ENCODE measurements around the gene ECM1.

- TF ChIP-seq POLR2AphosphoS5 (IDR thresholded peaks at IDR 0.05; ENCODE audit: low read depth, low read length) (no peak), TAF1 (IDR thresholded peaks at IDR 0.05; ENCODE audit: borderline replicate concordance, low read depth, low read length) (no peak), POLR2A (IDR thresholded peaks at IDR 0.05; ENCODE audit: low read depth, low read length) (no peak)
These were observed 36.3 kb downstream of the ECM1 start for GRCh38 chr1:150544204-150544603.

Data from GM12892 (cell line).